Measurements from ENCODE around the gene PRDM5. TPM values are rescaled to one million over a fixed set of nuclear protein-coding genes. Genes with fewer than 3 reads are reported as not detected.

The PRDM5 gene
- total RNA-seq, 1 experiment from 2014 or later = 7.1 TPM

- Histone ChIP-seq H3K27me3 (replicated peaks; ENCODE audit: insufficient read depth, low read depth, low read length, poor library complexity) (no peaks in the 10 kb centered on the region), H3K9me3 (ENCODE audit: low read depth, low read length, poor library complexity, severe bottlenecking) (no peaks in the 10 kb centered on the region), H3K4me3 (ENCODE audit: low read depth, low read length, poor library complexity, severe bottlenecking) (no peak overlapping the region), H3K4me1 (ENCODE audit: insufficient read depth, low read length, poor library complexity, severe bottlenecking) (no peaks in the 10 kb centered on the region), H3K27ac (ENCODE audit: low read depth, low read length, poor library complexity, severe bottlenecking) (no peak overlapping the region), H3K36me3 (ENCODE audit: insufficient read depth, low read length, poor library complexity, severe bottlenecking) (no peaks in the 10 kb centered on the region)
- DNase-seq (ENCODE audit: low spot score) = no peak
- CTCF ChIA-PET = no interaction called here
- TF ChIP-seq, protein P1, sequence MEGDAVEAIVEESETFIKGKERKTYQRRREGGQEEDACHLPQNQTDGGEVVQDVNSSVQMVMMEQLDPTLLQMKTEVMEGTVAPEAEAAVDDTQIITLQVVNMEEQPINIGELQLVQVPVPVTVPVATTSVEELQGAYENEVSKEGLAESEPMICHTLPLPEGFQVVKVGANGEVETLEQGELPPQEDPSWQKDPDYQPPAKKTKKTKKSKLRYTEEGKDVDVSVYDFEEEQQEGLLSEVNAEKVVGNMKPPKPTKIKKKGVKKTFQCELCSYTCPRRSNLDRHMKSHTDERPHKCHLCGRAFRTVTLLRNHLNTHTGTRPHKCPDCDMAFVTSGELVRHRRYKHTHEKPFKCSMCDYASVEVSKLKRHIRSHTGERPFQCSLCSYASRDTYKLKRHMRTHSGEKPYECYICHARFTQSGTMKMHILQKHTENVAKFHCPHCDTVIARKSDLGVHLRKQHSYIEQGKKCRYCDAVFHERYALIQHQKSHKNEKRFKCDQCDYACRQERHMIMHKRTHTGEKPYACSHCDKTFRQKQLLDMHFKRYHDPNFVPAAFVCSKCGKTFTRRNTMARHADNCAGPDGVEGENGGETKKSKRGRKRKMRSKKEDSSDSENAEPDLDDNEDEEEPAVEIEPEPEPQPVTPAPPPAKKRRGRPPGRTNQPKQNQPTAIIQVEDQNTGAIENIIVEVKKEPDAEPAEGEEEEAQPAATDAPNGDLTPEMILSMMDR (conservative IDR thresholded peaks at IDR 0.05; ENCODE audit: low read depth, low read length) = no peak
- TF ChIP-seq EZH2 (IDR thresholded peaks at IDR 0.05; ENCODE audit: borderline replicate concordance, low read depth, low read length, poor library complexity, severe bottlenecking) = no peak
- POLR2A ChIA-PET (ENCODE audit: low non-redundant PET) = no interaction called here
- intact Hi-C loops (cut with micrococcal nuclease; ENCODE audit: unreplicated experiment) = no loop called here
- no TSS peak for BruUV-seq (replicated peaks)
Measured at GRCh38 chr4:120785202-120785601, 137.3 kb downstream of the PRDM5 start.

GRCh38 chr4:120777459-120777858 lies 145.1 kb downstream of the PRDM5 start:
- CTCF ChIA-PET = no interaction called here
- POLR2A ChIA-PET (ENCODE audit: low non-redundant PET) = no interaction called here

DNA sequence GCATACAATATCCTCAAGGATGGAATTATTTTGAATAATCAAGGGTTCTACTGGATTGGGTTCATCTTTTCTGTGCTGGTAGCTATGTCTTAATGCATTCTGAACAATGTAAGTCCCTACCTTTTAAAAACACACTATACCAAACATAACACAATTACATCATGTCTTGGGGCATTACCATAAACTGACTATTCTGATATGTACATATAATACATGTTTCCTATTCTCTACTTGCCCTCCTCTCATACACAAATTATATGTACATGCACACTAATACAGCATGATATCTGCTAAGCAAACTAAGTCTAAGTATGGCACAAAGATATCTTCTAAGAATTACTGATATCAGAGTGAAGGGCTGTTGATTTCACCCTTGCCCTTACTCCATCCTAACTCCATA lies 147.1 kb downstream of the PRDM5 start:
- ChIA-PET CTCF (no interaction called here), POLR2A (ENCODE audit: low non-redundant PET) (no interaction called here)
- Histone ChIP-seq H3K9me3 (ENCODE audit: low read depth, low read length, poor library complexity, severe bottlenecking) (no peaks in the 10 kb centered on the region), H3K27ac (ENCODE audit: low read depth, low read length, poor library complexity, severe bottlenecking) (no peak overlapping the region), H3K4me1 (ENCODE audit: insufficient read depth, low read length, poor library complexity, severe bottlenecking) (no peaks in the 10 kb centered on the region), H3K27me3 (replicated peaks; ENCODE audit: insufficient read depth, low read depth, low read length, poor library complexity) (no peaks in the 10 kb centered on the region), H3K36me3 (ENCODE audit: insufficient read depth, low read length, poor library complexity, severe bottlenecking) (no peaks in the 10 kb centered on the region), H3K4me3 (ENCODE audit: low read depth, low read length, poor library complexity, severe bottlenecking) (no peak overlapping the region)
- BruUV-seq (replicated peaks) = no TSS peak
- TF ChIP-seq, protein P1 (conservative IDR thresholded peaks at IDR 0.05; ENCODE audit: low read depth, low read length) = no peak
- TF ChIP-seq EZH2 (IDR thresholded peaks at IDR 0.05; ENCODE audit: borderline replicate concordance, low read depth, low read length, poor library complexity, severe bottlenecking) = no peak
- intact Hi-C loops (cut with micrococcal nuclease; ENCODE audit: unreplicated experiment) = no loop called here
- DNase-seq (ENCODE audit: low spot score) = no peak

More at GRCh38 chr4:120777459-120777858, 145.1 kb downstream of the PRDM5 start:
- Histone ChIP-seq H3K9me3 (ENCODE audit: low read depth, low read length, poor library complexity, severe bottlenecking) (no peaks in the 10 kb centered on the region), H3K36me3 (ENCODE audit: insufficient read depth, low read length, poor library complexity, severe bottlenecking) (no peaks in the 10 kb centered on the region), H3K4me3 (ENCODE audit: low read depth, low read length, poor library complexity, severe bottlenecking) (no peak overlapping the region), H3K4me1 (ENCODE audit: insufficient read depth, low read length, poor library complexity, severe bottlenecking) (no peaks in the 10 kb centered on the region), H3K27me3 (replicated peaks; ENCODE audit: insufficient read depth, low read depth, low read length, poor library complexity) (no peaks in the 10 kb centered on the region), H3K27ac (ENCODE audit: low read depth, low read length, poor library complexity, severe bottlenecking) (no peak overlapping the region)
- TF ChIP-seq EZH2 (IDR thresholded peaks at IDR 0.05; ENCODE audit: borderline replicate concordance, low read depth, low read length, poor library complexity, severe bottlenecking) = no peak
- TF ChIP-seq, protein P1 (conservative IDR thresholded peaks at IDR 0.05; ENCODE audit: low read depth, low read length) = no peak
- no TSS peak for BruUV-seq (replicated peaks)
- intact Hi-C loops (cut with micrococcal nuclease; ENCODE audit: unreplicated experiment) = no loop called here
- no peak for DNase-seq (ENCODE audit: low spot score)

All from A673 (cell line).